ENCODE data around the gene IFI44L.

Gene IFI44L

GRCh38 chr1:78599294-78599693 is 21.0 kb upstream of the IFI44L start:
- no peak for TF ChIP-seq CTCF (IDR thresholded peaks at IDR 0.05; ENCODE audit: control insufficient read depth, extremely low read depth, insufficient read depth)
- no peak for DNase-seq (ENCODE audit: low read depth)
- no peak overlapping the region for H3K4me3 ChIP-seq (ENCODE audit: low read depth, low read length)

- no peak overlapping the region for H3K4me3 ChIP-seq (ENCODE audit: low read depth, low read length)
- no peak for DNase-seq (ENCODE audit: low read depth)
- TF ChIP-seq CTCF (IDR thresholded peaks at IDR 0.05; ENCODE audit: control insufficient read depth, extremely low read depth, insufficient read depth) = no peak
Observed at GRCh38 chr1:78601068-78601467, 19.2 kb upstream of the IFI44L start.

GRCh38 chr1:78603206-78603605 is 17.0 kb upstream of the IFI44L start:
- TF ChIP-seq CTCF (IDR thresholded peaks at IDR 0.05; ENCODE audit: control insufficient read depth, extremely low read depth, insufficient read depth) = no peak
- DNase-seq (ENCODE audit: low read depth) = no peak
- H3K4me3 ChIP-seq (ENCODE audit: low read depth, low read length) = no peak overlapping the region

GRCh38 chr1:78604643-78605042 is 15.6 kb upstream of the IFI44L start:
- H3K4me3 ChIP-seq (ENCODE audit: low read depth, low read length) = no peak overlapping the region
- DNase-seq (ENCODE audit: low read depth) = no peak
- TF ChIP-seq CTCF (IDR thresholded peaks at IDR 0.05; ENCODE audit: control insufficient read depth, extremely low read depth, insufficient read depth) = no peak

- no peak for DNase-seq (ENCODE audit: low read depth)
- TF ChIP-seq CTCF (IDR thresholded peaks at IDR 0.05; ENCODE audit: control insufficient read depth, extremely low read depth, insufficient read depth) = no peak
- no peak overlapping the region for H3K4me3 ChIP-seq (ENCODE audit: low read depth, low read length)
Observed at GRCh38 chr1:78606274-78606673, 14.0 kb upstream of the IFI44L start.

GRCh38 chr1:78607334-78607927 is 12.8 kb upstream of the IFI44L start:
- H3K4me3 ChIP-seq (ENCODE audit: low read depth, low read length) = no peak overlapping the region
- DNase-seq (ENCODE audit: low read depth) = no peak
- TF ChIP-seq CTCF (IDR thresholded peaks at IDR 0.05; ENCODE audit: control insufficient read depth, extremely low read depth, insufficient read depth) = peak; percentile 39; the same call in 1 of the 2 replicates

GRCh38 chr1:78607944-78608343 is 12.3 kb upstream of the IFI44L start:
- DNase-seq (ENCODE audit: low read depth) = no peak
- TF ChIP-seq CTCF (IDR thresholded peaks at IDR 0.05; ENCODE audit: control insufficient read depth, extremely low read depth, insufficient read depth) = no peak

More at GRCh38 chr1:78607944-78608343, 12.3 kb upstream of the IFI44L start:
- no peak overlapping the region for H3K4me3 ChIP-seq (ENCODE audit: low read depth, low read length)

All from LNCaP clone FGC (cell line).